Neutrophil (primary cell): Measurements from ENCODE around the gene LRRC52.

ENCODE experiments used
- H3K27ac ChIP-seq: fragments of 200-600 bp; sonication (generic); 2 replicates; pipeline ENCODE4 v1.5.1; 2016; ENCODE audit warnings: mild to moderate bottlenecking, moderate library complexity
- H3K27me3 ChIP-seq: fragments of 200-600 bp; sonication (generic); 2 replicates; pipeline ENCODE4 v1.6.0; 2016; ENCODE audit warnings: mild to moderate bottlenecking
- H3K36me3 ChIP-seq: fragments of 200-600 bp; sonication (generic); 2 replicates; pipeline ENCODE4 v1.5.1; 2017
- H3K4me1 ChIP-seq, 2 experiments: fragments of 200-600 bp in 1 of 2; sonication (generic) in 1 of 2; 1 replicate in 1 of 2; 2 replicates in 1 of 2; pipeline versions ENCODE4 v1.5.1 to v1.6.1; 2013 to 2016; ENCODE audit warnings: low read depth in 1 of 2, low read length in 1 of 2, mild to moderate bottlenecking in 1 of 2, moderate library complexity in 1 of 2; ENCODE audit not compliant: control insufficient read depth in 1 of 2, insufficient read depth in 1 of 2
- H3K4me3 ChIP-seq, 2 experiments: fragments of 200-600 bp in 1 of 2; sonication (generic) in 1 of 2; 1 replicate in 1 of 2; 2 replicates in 1 of 2; pipeline ENCODE4 v1.5.1; 2013 to 2016; ENCODE audit warnings: low read depth in 1 of 2, low read length in 1 of 2, mild to moderate bottlenecking in 1 of 2, moderate library complexity in 1 of 2
- H3K9me3 ChIP-seq: fragments of 200-600 bp; sonication (generic); 2 replicates; pipeline ENCODE4 v1.5.1; 2016
- TF ChIP-seq, protein P1 (sequence below): fragments of 200-600 bp; sonication (generic); IDR thresholded peaks from 2 replicates; pipeline ENCODE4 v1.5.1; 2016; ENCODE audit warnings: antibody characterized with exemption

Gene LRRC52

GRCh38 chr1:165539908-165540307 lies 3.9 kb upstream of the LRRC52 start:
- Histone ChIP-seq H3K4me3 (no peak overlapping the region), H3K27ac (no peak overlapping the region), H3K36me3 (no peaks in the 10 kb centered on the region), H3K27me3 (peaks cover 43% of the 10 kb centered on the region), H3K4me1 (no peaks in the 10 kb centered on the region), H3K9me3 (no peaks in the 10 kb centered on the region)
- TF ChIP-seq, protein P1, sequence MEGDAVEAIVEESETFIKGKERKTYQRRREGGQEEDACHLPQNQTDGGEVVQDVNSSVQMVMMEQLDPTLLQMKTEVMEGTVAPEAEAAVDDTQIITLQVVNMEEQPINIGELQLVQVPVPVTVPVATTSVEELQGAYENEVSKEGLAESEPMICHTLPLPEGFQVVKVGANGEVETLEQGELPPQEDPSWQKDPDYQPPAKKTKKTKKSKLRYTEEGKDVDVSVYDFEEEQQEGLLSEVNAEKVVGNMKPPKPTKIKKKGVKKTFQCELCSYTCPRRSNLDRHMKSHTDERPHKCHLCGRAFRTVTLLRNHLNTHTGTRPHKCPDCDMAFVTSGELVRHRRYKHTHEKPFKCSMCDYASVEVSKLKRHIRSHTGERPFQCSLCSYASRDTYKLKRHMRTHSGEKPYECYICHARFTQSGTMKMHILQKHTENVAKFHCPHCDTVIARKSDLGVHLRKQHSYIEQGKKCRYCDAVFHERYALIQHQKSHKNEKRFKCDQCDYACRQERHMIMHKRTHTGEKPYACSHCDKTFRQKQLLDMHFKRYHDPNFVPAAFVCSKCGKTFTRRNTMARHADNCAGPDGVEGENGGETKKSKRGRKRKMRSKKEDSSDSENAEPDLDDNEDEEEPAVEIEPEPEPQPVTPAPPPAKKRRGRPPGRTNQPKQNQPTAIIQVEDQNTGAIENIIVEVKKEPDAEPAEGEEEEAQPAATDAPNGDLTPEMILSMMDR, result no peak

DNA sequence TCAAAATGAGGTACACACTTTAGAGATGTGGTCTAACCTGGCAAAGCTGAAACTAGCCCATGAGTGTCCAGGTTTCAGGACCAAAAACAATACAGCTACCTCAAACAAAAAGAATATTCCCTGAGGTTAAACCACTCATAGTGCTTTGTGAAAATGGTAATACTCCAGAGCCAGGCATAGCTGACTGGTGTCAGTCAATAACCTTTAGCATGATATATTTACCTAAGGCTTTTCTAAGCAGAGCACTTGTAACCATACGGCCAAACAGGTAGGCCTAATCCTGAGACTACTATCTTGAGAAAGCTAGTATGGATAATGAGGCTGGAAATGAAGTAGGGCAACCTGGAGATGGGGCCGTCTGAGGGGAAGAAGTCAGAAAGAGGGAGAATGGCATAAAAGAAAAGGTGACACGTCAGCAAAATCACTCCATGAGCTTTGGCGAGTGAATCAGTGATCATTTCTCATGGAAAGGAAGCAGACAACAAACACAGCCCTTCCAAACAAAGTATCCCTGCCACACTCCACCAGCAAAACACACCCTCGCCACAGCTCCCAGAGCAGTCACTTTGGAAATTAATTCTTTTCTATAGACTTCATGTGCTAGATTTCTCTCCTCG lies 1.7 kb upstream of the LRRC52 start:
- H3K4me3 ChIP-seq, result no peak overlapping the region
- no peaks in the 10 kb centered on the region for H3K4me1 ChIP-seq
- H3K27ac ChIP-seq, result no peak overlapping the region
- H3K27me3 ChIP-seq, result peaks cover 55% of the 10 kb centered on the region
- TF ChIP-seq, protein P1, result no peak
- H3K9me3 ChIP-seq, result no peaks in the 10 kb centered on the region
- no peaks in the 10 kb centered on the region for H3K36me3 ChIP-seq

GRCh38 chr1:165542647-165543046 lies 1.2 kb upstream of the LRRC52 start:
- H3K9me3 ChIP-seq, result no peaks in the 10 kb centered on the region
- TF ChIP-seq, protein P1, result no peak
- H3K27ac ChIP-seq, result no peak overlapping the region
- H3K4me1 ChIP-seq, result no peaks in the 10 kb centered on the region
- no peak overlapping the region for H3K4me3 ChIP-seq
- peaks cover 53% of the 10 kb centered on the region for H3K27me3 ChIP-seq
- H3K36me3 ChIP-seq, result no peaks in the 10 kb centered on the region

- TF ChIP-seq, protein P1, result no peak
- peaks cover 53% of the 10 kb centered on the region for H3K27me3 ChIP-seq
- H3K4me1 ChIP-seq, result no peaks in the 10 kb centered on the region
- no peak overlapping the region for H3K27ac ChIP-seq
- no peak overlapping the region for H3K4me3 ChIP-seq
- H3K36me3 ChIP-seq, result no peaks in the 10 kb centered on the region
- H3K9me3 ChIP-seq, result no peaks in the 10 kb centered on the region
Measured at GRCh38 chr1:165544996-165545395, 1.2 kb downstream of the LRRC52 start.

- TF ChIP-seq, protein P1, result no peak
- Histone ChIP-seq H3K27me3 (peaks cover 53% of the 10 kb centered on the region), H3K4me1 (no peaks in the 10 kb centered on the region), H3K4me3 (no peak overlapping the region), H3K36me3 (no peaks in the 10 kb centered on the region), H3K27ac (no peak overlapping the region), H3K9me3 (no peaks in the 10 kb centered on the region)
Measured at GRCh38 chr1:165545974-165546373, 2.2 kb downstream of the LRRC52 start.
